Neuronal stem cell (in vitro differentiated cells): ENCODE measurements around the gene ACOT4.
"Not testable (repeated sequence)": the region's sequence is repeated elsewhere in the genome, so short reads cannot be mapped to it uniquely, and the experiment has no call there.

Source experiments
- DNase-seq: peaks from one replicate; pipeline ENCODE4 v3.0.0-alpha.2; 2013; ENCODE audit warnings: low spot score
- H2AFZ ChIP-seq: one replicate; pipeline ENCODE4 v1.6.1; 2013; ENCODE audit warnings: mild to moderate bottlenecking, low read length, inconsistent platforms
- H2AK5ac ChIP-seq: 2 replicates; pipeline ENCODE4 v1.6.1; 2013; ENCODE audit warnings: low read depth, mild to moderate bottlenecking, inconsistent platforms, low read length, moderate library complexity, mixed read lengths
- H2BK120ac ChIP-seq: 2 replicates; pipeline ENCODE4 v1.6.1; 2013; ENCODE audit warnings: low read depth, mild to moderate bottlenecking, inconsistent platforms, low read length, moderate library complexity, mixed read lengths
- H2BK12ac ChIP-seq: one replicate; pipeline ENCODE4 v1.6.1; 2013; ENCODE audit warnings: low read length, inconsistent platforms
- H2BK15ac ChIP-seq: 2 replicates; pipeline ENCODE4 v1.6.1; 2013; ENCODE audit warnings: mild to moderate bottlenecking, low read length, inconsistent platforms, mixed read lengths
- H2BK5ac ChIP-seq: one replicate; pipeline ENCODE4 v1.6.1; 2013; ENCODE audit warnings: inconsistent platforms, mild to moderate bottlenecking, low read length, moderate library complexity
- H3K14ac ChIP-seq: one replicate; pipeline ENCODE4 v1.6.1; 2013; ENCODE audit warnings: low read length, inconsistent platforms
- H3K18ac ChIP-seq: 2 replicates; pipeline ENCODE4 v1.6.1; 2013; ENCODE audit warnings: low read length, inconsistent platforms
- H3K23ac ChIP-seq: 2 replicates; pipeline ENCODE4 v1.6.1; 2013; ENCODE audit warnings: low read depth, mild to moderate bottlenecking, mixed read lengths, low read length, inconsistent platforms; ENCODE audit not compliant: poor library complexity
- H3K27ac ChIP-seq: replicated peaks from 3 replicates; pipeline ENCODE4 v1.5.1; 2013; ENCODE audit warnings: low read length, inconsistent platforms
- H3K27me3 ChIP-seq, 3 experiments: 2 replicates each; pipeline ENCODE4 v1.6.1; 2013; ENCODE audit warnings: low read length in 3 of 3, mild to moderate bottlenecking in 2 of 3, inconsistent platforms in 1 of 3, low read depth in 1 of 3, mixed read lengths in 1 of 3, moderate library complexity in 1 of 3; ENCODE audit not compliant: control insufficient read depth in 3 of 3, insufficient read depth in 3 of 3
- H3K36me3 ChIP-seq, 2 donors: replicated peaks in 1 of 2; 2 replicates each; pipeline ENCODE4 v1.6.1; 2013; ENCODE audit warnings: low read length in 2 of 2; ENCODE audit not compliant: control insufficient read depth in 2 of 2, insufficient read depth in 2 of 2
- H3K4ac ChIP-seq: 2 replicates; pipeline ENCODE4 v1.6.1; 2013; ENCODE audit warnings: inconsistent platforms, mild to moderate bottlenecking, low read length, moderate library complexity
- H3K4me1 ChIP-seq, 2 donors: 1 replicate in 1 of 2; 2 replicates in 1 of 2; pipeline ENCODE4 v1.6.1; 2013; ENCODE audit warnings: low read length in 2 of 2, low read depth in 1 of 2; ENCODE audit not compliant: control insufficient read depth in 2 of 2, insufficient read depth in 1 of 2
- H3K4me2 ChIP-seq: one replicate; pipeline ENCODE4 v1.6.1; 2013; ENCODE audit warnings: mild to moderate bottlenecking, low read length, inconsistent platforms; ENCODE audit not compliant: insufficient read depth, poor library complexity, severe bottlenecking
- H3K4me3 ChIP-seq, 2 donors: 2 replicates each; pipeline ENCODE4 v1.5.1; 2013; ENCODE audit warnings: low read length in 2 of 2, mild to moderate bottlenecking in 2 of 2, inconsistent platforms in 1 of 2, moderate library complexity in 1 of 2
- H3K79me1 ChIP-seq: one replicate; pipeline ENCODE4 v1.6.1; 2013; ENCODE audit warnings: low read depth, mild to moderate bottlenecking, inconsistent platforms, low read length, moderate library complexity
- H3K9ac ChIP-seq: one replicate; pipeline ENCODE4 v1.6.1; 2013; ENCODE audit warnings: mild to moderate bottlenecking, low read depth, low read length, inconsistent platforms; ENCODE audit not compliant: poor library complexity
- H3K9me3 ChIP-seq, 2 donors: replicated peaks in 1 of 2; 2 replicates each; pipeline versions ENCODE3 to v1.6.1; 2013; ENCODE audit warnings: low read length in 2 of 2, mild to moderate bottlenecking in 2 of 2, inconsistent platforms in 1 of 2, low read depth in 1 of 2, mixed read lengths in 1 of 2, moderate library complexity in 1 of 2; ENCODE audit not compliant: control insufficient read depth in 2 of 2, insufficient read depth in 1 of 2
- H4K8ac ChIP-seq: one replicate; pipeline ENCODE4 v1.6.1; 2013; ENCODE audit warnings: low read depth, mild to moderate bottlenecking, inconsistent platforms, low read length, moderate library complexity
- H4K91ac ChIP-seq: one replicate; pipeline ENCODE4 v1.6.1; 2013; ENCODE audit warnings: low read length, low read depth, mild to moderate bottlenecking, inconsistent platforms; ENCODE audit not compliant: poor library complexity
- WGBS, 2 donors: extraction: QIAGEN DNeasy Blood & Tissue Kit; methylation state at CpG; one replicate each; pipeline ENCODE4 v1.1.7; 2013; ENCODE audit warnings: missing lambda C conversion rate in 2 of 2, mixed read lengths in 1 of 2; ENCODE audit not compliant: insufficient read length in 2 of 2, insufficient replicate concordance in 1 of 2; ENCODE audit errors: extremely low coverage in 2 of 2; 5-methylcytosine and 5-hydroxymethylcytosine counted together

Gene ACOT4

GRCh38 chr14:73576391-73576790 lies 15.3 kb upstream of the ACOT4 start:
- Histone ChIP-seq H2BK15ac (no peak overlapping the region), H3K36me3 (no peaks in the 10 kb centered on the region), H2AFZ (no peak overlapping the region), H2AK5ac (no peak overlapping the region), H3K79me1 (no peaks in the 10 kb centered on the region), H4K8ac (no peak overlapping the region), H2BK12ac (no peak overlapping the region), H2BK120ac (no peak overlapping the region), H3K14ac (no peak overlapping the region), H3K4me2 (no peak overlapping the region), H3K4ac (no peak overlapping the region), H3K4me3 (no peak overlapping the region), H3K4me1 (no peaks in the 10 kb centered on the region), H3K18ac (no peak overlapping the region), H2BK5ac (no peak overlapping the region), H3K27ac (no peak overlapping the region), H3K9me3 (no peaks in the 10 kb centered on the region), H3K23ac (no peak overlapping the region), H4K91ac (no peak overlapping the region), H3K9ac (no peak overlapping the region), H3K27me3 (no peaks in the 10 kb centered on the region)
- no peak for DNase-seq
- WGBS, 2 donors = no CpG with 5 or more reads among the region's 3 CpGs

- not testable (repeated sequence) for H2AFZ ChIP-seq, H4K91ac ChIP-seq, DNase-seq, H3K4me1 ChIP-seq, H3K79me1 ChIP-seq, H3K14ac ChIP-seq, H3K9ac ChIP-seq, H2AK5ac ChIP-seq, H3K27me3 ChIP-seq, H2BK15ac ChIP-seq, H4K8ac ChIP-seq, H3K23ac ChIP-seq, H3K36me3 ChIP-seq, H2BK12ac ChIP-seq, H3K18ac ChIP-seq, H2BK5ac ChIP-seq, H3K4me3 ChIP-seq, H3K4me2 ChIP-seq, H3K9me3 ChIP-seq, H3K4ac ChIP-seq, H3K27ac ChIP-seq, H2BK120ac ChIP-seq
- no CpG with 5 or more reads among the region's 2 CpGs for WGBS, 2 donors
These were observed 14.5 kb upstream of the ACOT4 start for GRCh38 chr14:73577214-73577613.

GRCh38 chr14:73582102-73582979 lies 9.3 kb upstream of the ACOT4 start:
- H2AFZ ChIP-seq, H3K23ac ChIP-seq, H2BK12ac ChIP-seq, DNase-seq, H3K79me1 ChIP-seq, H3K9me3 ChIP-seq, H4K91ac ChIP-seq, H3K27me3 ChIP-seq, H3K4me1 ChIP-seq, H2AK5ac ChIP-seq, H3K36me3 ChIP-seq, H2BK15ac ChIP-seq, H4K8ac ChIP-seq, H2BK5ac ChIP-seq, H2BK120ac ChIP-seq, H3K9ac ChIP-seq, H3K4me3 ChIP-seq, H3K14ac ChIP-seq, H3K4ac ChIP-seq, H3K18ac ChIP-seq, H3K4me2 ChIP-seq, H3K27ac ChIP-seq: not testable (repeated sequence)
- WGBS, 2 donors = no CpG with 5 or more reads among the region's 11 CpGs

- H3K27ac ChIP-seq = no peak overlapping the region
- H3K14ac ChIP-seq = no peak overlapping the region
- H3K18ac ChIP-seq = no peak overlapping the region
- no peak overlapping the region for H3K4me3 ChIP-seq
- no peak for DNase-seq
- no peaks in the 10 kb centered on the region for H3K36me3 ChIP-seq
- no peak overlapping the region for H3K4ac ChIP-seq
- no peak overlapping the region for H2AFZ ChIP-seq
- H3K9me3 ChIP-seq = no peaks in the 10 kb centered on the region
- H4K8ac ChIP-seq = no peak overlapping the region
- no peak overlapping the region for H2BK15ac ChIP-seq
- H3K27me3 ChIP-seq = peaks cover 0 to 12% (median 0%) of the 10 kb centered on the region in 3 experiments
- H3K23ac ChIP-seq = no peak overlapping the region
- H2BK12ac ChIP-seq = no peak overlapping the region
- no peaks in the 10 kb centered on the region for H3K79me1 ChIP-seq
- H3K9ac ChIP-seq = no peak overlapping the region
- no peaks in the 10 kb centered on the region for H3K4me1 ChIP-seq
- no CpG with 5 or more reads among the region's 1 CpG for WGBS, 2 donors
- no peak overlapping the region for H4K91ac ChIP-seq
- no peak overlapping the region for H2BK5ac ChIP-seq
- no peak overlapping the region for H2BK120ac ChIP-seq
- no peak overlapping the region for H2AK5ac ChIP-seq
- H3K4me2 ChIP-seq = no peak overlapping the region
These were observed 3.0 kb upstream of the ACOT4 start for GRCh38 chr14:73588695-73589094.
